GM19193 (cell line): ENCODE data around the gene NFKB1.

ENCODE experiments used
- POLR2A ChIP-seq: IDR thresholded peaks from 4 replicates; pipeline ENCODE4 v1.6.1; 2011; ENCODE audit not compliant: insufficient read depth, insufficient read length; ENCODE audit errors: extremely low read depth

Gene NFKB1

GRCh38 chr4:102610476-102610875 is 109.3 kb downstream of the NFKB1 start:
- TF ChIP-seq POLR2A = no peak

GRCh38 chr4:102612210-102612609 is 111.1 kb downstream of the NFKB1 start:
- TF ChIP-seq POLR2A = no peak

- no peak for TF ChIP-seq POLR2A
Measured at GRCh38 chr4:102612824-102613366, 111.7 kb downstream of the NFKB1 start.

- no peak for TF ChIP-seq POLR2A
Measured at GRCh38 chr4:102614801-102615200, 113.6 kb downstream of the NFKB1 start.

- no peak for TF ChIP-seq POLR2A
Measured at GRCh38 chr4:102616636-102617035, 115.5 kb downstream of the NFKB1 start.

GRCh38 chr4:102620697-102621497 is 119.7 kb downstream of the NFKB1 start:
- TF ChIP-seq POLR2A = no peak

GRCh38 chr4:102623622-102624021 is 122.5 kb downstream of the NFKB1 start:
- TF ChIP-seq POLR2A = no peak

GRCh38 chr4:102624505-102624904 is 123.3 kb downstream of the NFKB1 start:
- no peak for TF ChIP-seq POLR2A

GRCh38 chr4:102625232-102625930 is 124.2 kb downstream of the NFKB1 start:
- TF ChIP-seq POLR2A = no peak

GRCh38 chr4:102627831-102628523 is 126.8 kb downstream of the NFKB1 start:
- TF ChIP-seq POLR2A = no peak

- TF ChIP-seq POLR2A = no peak
Measured at GRCh38 chr4:102629673-102630072, 128.5 kb downstream of the NFKB1 start.

GRCh38 chr4:102631616-102632015 is 130.5 kb downstream of the NFKB1 start:
- no peak for TF ChIP-seq POLR2A

GRCh38 chr4:102632241-102633065 is 131.3 kb downstream of the NFKB1 start:
- TF ChIP-seq POLR2A = no peak

- no peak for TF ChIP-seq POLR2A
Measured at GRCh38 chr4:102633100-102633499, 131.9 kb downstream of the NFKB1 start.
